Omental fat pad (tissue), 4 donors: Measurements from ENCODE around the gene MTF2. TPM values are rescaled to one million over a fixed set of nuclear protein-coding genes. Genes with fewer than 3 reads are reported as not detected.
A peak's percentile ranks its signal among the peaks of the same experiment; 100 is the strongest.
"Not testable (repeated sequence)": the region's sequence is repeated elsewhere in the genome, so short reads cannot be mapped to it uniquely, and the experiment has no call there.

Experiments
- ATAC-seq: fragments of 150-250 bp; one replicate; pipeline ENCODE4 v1.9.1; 2016; ENCODE audit warnings: mild to moderate bottlenecking, moderate library complexity; ENCODE audit not compliant: low FRiP score
- DNase-seq: peaks from one replicate; pipeline ENCODE4 v3.0.0-alpha.2; 2019; ENCODE audit warnings: low spot score
- CTCF ChIP-seq, 3 donors: fragments of 450-650 bp; IDR thresholded peaks; one replicate each; pipeline ENCODE4 v1.5.1; 2016 to 2017; ENCODE audit warnings: antibody characterized with exemption in 3 of 3, mild to moderate bottlenecking in 3 of 3, moderate library complexity in 2 of 3
- total RNA-seq, 4 donors: library from RNA; depleted of rRNA; stranded (reverse); fragments of >200 nt; gene quantifications; one replicate each; pipeline ENCODE4 v1.1.0, GENCODE V29; 2016

The MTF2 gene
- 10 to 100 TPM in 3 of 4 donors, 1 to 10 TPM in 1; 8.4 to 27.6 (median 14.1) TPM for total RNA-seq

GRCh38 chr1:93078986-93079654, at the start of gene MTF2:
Gene MTF2 (plus strand): TSS chr1:93079283. CDS start chr1:93079527, 244 bp downstream.
- ATAC-seq (peak; percentile 96), DNase-seq (peak; percentile 89)
- TF ChIP-seq CTCF (IDR thresholded peaks at IDR 0.05), result no peak

- TF ChIP-seq CTCF (IDR thresholded peaks at IDR 0.05), result no peak
- ATAC-seq (no peak), DNase-seq (no peak)
These were observed 49.8 kb upstream of the MTF2 start for GRCh38 chr1:93029317-93029716.

- not testable (repeated sequence) for ATAC-seq, DNase-seq
These were observed 48.9 kb upstream of the MTF2 start for GRCh38 chr1:93030191-93030590.

GRCh38 chr1:93031711-93032110, 47.4 kb upstream of the MTF2 start:
- ATAC-seq (no peak), DNase-seq (no peak)
- TF ChIP-seq CTCF (IDR thresholded peaks at IDR 0.05), result no peak

GRCh38 chr1:93033029-93033428, 46.1 kb upstream of the MTF2 start:
- ATAC-seq (no peak), DNase-seq (no peak)
- TF ChIP-seq CTCF (IDR thresholded peaks at IDR 0.05), result no peak

- no peak for DNase-seq
- TF ChIP-seq CTCF (IDR thresholded peaks at IDR 0.05), result no peak
- ATAC-seq, result no peak
These were observed 45.3 kb upstream of the MTF2 start for GRCh38 chr1:93033785-93034184.

DNA sequence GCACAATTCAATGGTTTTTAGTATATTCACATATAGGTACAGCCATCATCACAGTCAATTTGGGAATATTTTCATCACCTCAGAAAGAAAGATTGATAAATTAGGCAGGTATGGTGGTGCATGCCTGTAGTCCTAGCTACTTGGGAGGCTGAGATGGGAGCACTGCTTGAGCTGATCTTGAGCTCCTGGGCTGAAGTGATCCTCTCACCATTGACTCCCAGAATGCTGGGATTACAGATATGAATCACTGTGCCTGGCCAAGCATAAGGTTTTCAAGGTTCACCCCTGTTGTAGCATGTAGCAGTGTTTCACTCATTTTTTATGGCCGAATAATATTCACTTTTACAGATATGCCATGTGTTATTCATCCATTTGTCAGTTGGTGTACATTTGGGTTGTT, 44.7 kb upstream of the MTF2 start:
- DNase-seq (no peak), ATAC-seq (no peak)
- no peak for TF ChIP-seq CTCF (IDR thresholded peaks at IDR 0.05)
